SK-N-MC (cell line): Measurements from ENCODE around the gene OR2G2.

Source experiments
- EZH2 ChIP-seq: fragments of 200-600 bp; sonication (generic); IDR thresholded peaks from one replicate; pipeline ENCODE4 v1.6.1; 2017; ENCODE audit warnings: antibody characterized with exemption
- POLR2AphosphoS5 ChIP-seq: IDR thresholded peaks from 2 replicates; pipeline ENCODE4 v1.6.1; 2012; ENCODE audit warnings: mild to moderate bottlenecking, low read depth, low read length, borderline replicate concordance

DNA sequence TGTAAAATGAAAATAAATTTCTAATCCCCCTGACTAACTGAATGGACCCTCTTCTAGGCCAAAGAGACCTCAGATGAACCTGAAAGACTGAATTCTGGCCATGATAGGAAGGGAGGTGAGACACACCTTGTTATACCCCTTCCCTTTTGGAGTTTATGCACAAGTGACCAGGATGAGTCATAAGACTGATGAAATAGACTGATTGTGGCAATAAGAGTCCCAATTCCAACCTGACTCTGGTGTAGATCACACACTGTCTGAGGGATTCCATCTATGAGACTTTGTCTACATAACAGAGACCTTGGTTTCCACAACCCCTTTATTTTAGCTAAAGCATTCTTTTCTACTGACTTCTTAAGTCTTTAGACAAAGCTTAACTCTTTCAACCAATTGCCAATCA lies 13.5 kb upstream of the OR2G2 start:
- TF ChIP-seq POLR2AphosphoS5 = no peak
- TF ChIP-seq EZH2 = no peak
